Mesodermal cell (in vitro differentiated cells): ENCODE data around the gene OSBPL6.

Source experiments
- H3K27ac ChIP-seq: 2 replicates; pipeline ENCODE4 v1.7.0; 2013; ENCODE audit warnings: mild to moderate bottlenecking, low read depth, low read length, moderate library complexity; ENCODE audit not compliant: severe bottlenecking
- H3K36me3 ChIP-seq: 2 replicates; pipeline ENCODE4 v1.7.1; 2013; ENCODE audit warnings: mild to moderate bottlenecking, low read length, moderate library complexity; ENCODE audit not compliant: control insufficient read depth, insufficient read depth
- H3K4me1 ChIP-seq: one replicate; pipeline ENCODE4 v1.7.1; 2013; ENCODE audit warnings: mild to moderate bottlenecking, low read length; ENCODE audit not compliant: insufficient read depth, control insufficient read depth, poor library complexity, severe bottlenecking
- H3K4me3 ChIP-seq: 2 replicates; pipeline ENCODE4 v1.7.0; 2013; ENCODE audit warnings: low read length, control low read depth, mild to moderate bottlenecking; ENCODE audit not compliant: insufficient read depth, poor library complexity, severe bottlenecking; ENCODE audit errors: extremely low read depth
- H3K9me3 ChIP-seq: 2 replicates; pipeline ENCODE4 v1.7.1; 2013; ENCODE audit warnings: mild to moderate bottlenecking, low read length, moderate library complexity; ENCODE audit not compliant: control insufficient read depth
- WGBS, 2 experiments: methylation state at CpG; one replicate each; pipeline ENCODE4 v1.1.5; 2013; ENCODE audit warnings: missing lambda C conversion rate in 2 of 2; ENCODE audit not compliant: insufficient coverage in 2 of 2; 5-methylcytosine and 5-hydroxymethylcytosine counted together

Gene OSBPL6

DNA sequence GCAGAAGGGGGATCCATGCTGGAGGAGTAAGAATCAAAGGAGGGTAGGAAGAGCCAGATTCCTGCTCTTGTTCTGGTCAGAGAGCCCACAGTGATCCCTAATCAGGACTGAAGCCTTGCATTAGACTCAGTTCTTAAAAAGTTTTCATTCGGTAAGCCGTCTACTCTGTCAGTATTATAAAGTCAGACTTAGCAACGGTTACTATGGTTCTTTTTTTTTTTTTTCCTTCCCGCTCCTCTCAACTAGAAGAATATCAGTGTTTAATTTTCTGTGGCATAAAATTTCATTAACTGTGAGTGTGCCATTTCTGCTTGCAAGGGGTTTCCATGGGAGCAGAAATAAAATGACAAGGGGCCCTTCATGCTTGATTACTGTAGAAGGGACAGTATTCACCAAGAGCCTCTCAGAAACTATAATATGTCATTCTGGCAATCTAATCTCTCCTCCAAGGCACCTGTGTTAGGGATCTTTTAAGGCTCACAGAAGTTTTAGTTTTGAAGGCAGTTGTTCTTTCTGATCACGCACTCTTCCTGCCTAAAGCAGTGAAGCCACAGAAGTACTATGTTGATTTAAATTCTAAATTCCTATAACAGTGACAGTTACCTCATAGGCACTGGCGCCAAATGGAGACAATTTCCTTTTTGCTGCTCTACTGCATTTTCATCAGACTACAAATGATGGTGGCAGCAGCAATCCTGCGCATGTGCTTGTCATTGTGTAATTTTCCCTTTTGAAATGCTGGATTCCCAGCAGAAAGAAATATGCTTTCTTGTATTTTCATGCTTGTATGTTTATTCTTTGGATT, 57.0 kb downstream of the OSBPL6 start:
- Histone ChIP-seq H3K4me3 (no peak overlapping the region), H3K4me1 (peaks cover 7% of the 10 kb centered on the region), H3K27ac (no peak overlapping the region), H3K36me3 (no peaks in the 10 kb centered on the region), H3K9me3 (no peaks in the 10 kb centered on the region)
- WGBS, 2 experiments, result 86 to 100% methylated on average over 3 to 4 of the region's 7 CpGs

DNA sequence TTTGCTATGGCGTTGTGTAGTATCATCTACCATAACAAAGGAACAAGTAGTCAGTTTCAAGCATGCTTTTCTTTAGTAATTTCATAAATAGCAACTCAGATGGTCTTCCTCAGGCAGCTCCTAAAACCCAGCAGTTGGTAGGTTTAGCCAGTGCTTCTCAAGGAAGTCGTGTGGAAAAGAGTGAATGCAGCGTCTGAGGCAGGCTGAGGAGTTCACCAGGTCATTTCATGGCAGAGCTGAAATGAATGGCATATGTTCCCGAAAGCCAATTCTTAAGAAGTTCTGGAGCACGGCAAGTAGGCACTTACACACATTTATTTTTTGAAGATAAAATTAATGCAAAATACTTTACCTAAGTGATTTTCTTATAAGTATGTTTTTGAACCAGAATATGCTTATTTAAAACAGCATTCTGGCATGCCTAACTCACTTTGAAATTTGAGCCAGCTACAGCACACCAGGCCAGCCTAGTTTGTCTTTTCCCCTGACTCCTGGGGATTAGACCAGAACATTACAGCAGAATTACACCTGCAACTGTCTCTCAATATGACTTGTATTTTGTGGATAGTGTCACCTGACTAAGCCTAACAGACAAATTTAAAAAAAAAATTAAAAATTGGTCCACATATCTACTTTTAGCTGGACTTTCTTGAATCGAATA, 62.2 kb downstream of the OSBPL6 start:
- Histone ChIP-seq H3K9me3 (no peaks in the 10 kb centered on the region), H3K4me1 (peaks cover 12% of the 10 kb centered on the region), H3K4me3 (no peak overlapping the region), H3K27ac (no peak overlapping the region), H3K36me3 (no peaks in the 10 kb centered on the region)
- WGBS, 2 experiments, result 52 to 63% methylated on average over 2 to 3 of the region's 6 CpGs

DNA sequence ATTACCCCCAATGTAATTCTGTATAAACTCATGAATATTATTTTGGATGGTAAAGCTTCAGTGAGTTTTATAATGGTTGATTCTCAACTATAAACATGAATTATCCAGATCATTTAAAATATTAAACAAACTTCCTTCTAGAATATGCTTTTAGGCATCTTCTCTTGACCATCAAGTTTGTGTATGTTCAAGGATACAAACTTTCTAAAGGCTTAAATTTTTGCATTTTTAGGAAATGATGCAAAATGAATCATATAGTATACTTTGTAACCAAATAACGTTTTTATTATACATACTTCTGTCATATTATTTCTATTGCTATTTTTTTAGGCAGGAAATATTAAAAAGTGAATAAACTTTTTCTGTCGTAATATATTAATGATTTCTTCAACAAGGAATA, 62.8 kb downstream of the OSBPL6 start:
- no peaks in the 10 kb centered on the region for H3K9me3 ChIP-seq
- no peak overlapping the region for H3K4me3 ChIP-seq
- H3K27ac ChIP-seq, result no peak overlapping the region
- H3K4me1 ChIP-seq, result peaks cover 12% of the 10 kb centered on the region
- WGBS, 2 experiments, result no CpG with 5 or more reads among the region's 2 CpGs
- H3K36me3 ChIP-seq, result no peaks in the 10 kb centered on the region

DNA sequence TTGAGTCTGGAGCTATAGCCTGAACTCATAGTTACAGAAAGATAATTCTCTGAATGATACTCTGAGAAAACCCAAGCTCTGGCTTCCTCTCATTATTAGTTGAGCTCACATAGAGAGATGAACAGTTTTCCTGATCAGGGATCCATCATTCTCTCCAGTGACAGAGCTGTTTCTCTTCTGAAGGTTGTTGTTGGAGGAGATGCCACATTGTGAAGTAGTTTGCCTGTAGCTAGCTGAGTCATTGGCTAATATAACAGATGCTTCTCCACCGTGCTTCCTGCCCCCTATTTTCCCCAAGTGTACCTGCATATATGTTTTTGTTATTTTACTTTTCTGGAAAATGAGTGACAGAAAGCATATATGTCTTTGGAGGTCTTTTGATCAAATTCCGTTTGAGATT, 64.6 kb downstream of the OSBPL6 start:
- Histone ChIP-seq H3K9me3 (no peaks in the 10 kb centered on the region), H3K27ac (no peak overlapping the region), H3K4me3 (no peak overlapping the region), H3K4me1 (peaks cover 12% of the 10 kb centered on the region), H3K36me3 (no peaks in the 10 kb centered on the region)
- 83% methylated on average over 1 of the region's 2 CpGs; no CpG with 5 or more reads in 1 of the 2 experiments for WGBS, 2 experiments

DNA sequence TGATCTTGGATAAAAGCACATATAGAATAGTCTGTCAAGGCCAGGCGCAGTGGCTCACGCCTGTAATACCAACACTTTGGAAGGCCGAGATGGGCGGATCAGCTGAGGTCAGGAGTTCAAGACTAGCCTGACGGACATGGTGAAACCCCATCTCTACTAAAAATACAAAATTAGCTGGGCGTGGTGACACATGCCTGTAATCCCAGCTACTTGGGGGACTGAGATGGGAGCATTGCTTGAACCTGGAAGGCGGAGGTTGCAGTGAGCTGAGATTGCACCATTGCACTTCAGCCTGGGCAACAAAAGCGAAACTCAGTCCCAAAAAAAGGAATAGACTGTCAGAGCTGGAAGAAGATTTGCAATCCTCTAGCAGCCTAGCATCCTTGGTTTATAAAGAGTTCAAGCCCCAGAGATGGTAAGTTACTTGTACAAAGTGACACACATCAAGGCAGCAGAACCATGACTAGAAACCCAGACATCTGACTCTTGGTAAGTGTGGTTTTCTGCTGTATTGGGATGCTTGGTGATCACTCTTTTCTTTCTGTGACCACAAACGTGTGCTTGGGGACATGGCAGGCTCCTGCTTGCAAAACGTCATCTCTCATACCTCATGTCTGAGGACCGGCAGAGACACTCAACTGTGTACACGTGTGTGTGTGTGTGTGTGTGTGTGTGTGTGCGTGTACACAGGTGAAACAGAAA, 69.0 kb downstream of the OSBPL6 start:
- Histone ChIP-seq H3K36me3 (no peaks in the 10 kb centered on the region), H3K4me1 (peaks cover 3% of the 10 kb centered on the region), H3K4me3 (no peak overlapping the region), H3K27ac (no peak overlapping the region), H3K9me3 (no peaks in the 10 kb centered on the region)
- 90 to 97% methylated on average over 8 to 9 of the region's 13 CpGs for WGBS, 2 experiments

DNA sequence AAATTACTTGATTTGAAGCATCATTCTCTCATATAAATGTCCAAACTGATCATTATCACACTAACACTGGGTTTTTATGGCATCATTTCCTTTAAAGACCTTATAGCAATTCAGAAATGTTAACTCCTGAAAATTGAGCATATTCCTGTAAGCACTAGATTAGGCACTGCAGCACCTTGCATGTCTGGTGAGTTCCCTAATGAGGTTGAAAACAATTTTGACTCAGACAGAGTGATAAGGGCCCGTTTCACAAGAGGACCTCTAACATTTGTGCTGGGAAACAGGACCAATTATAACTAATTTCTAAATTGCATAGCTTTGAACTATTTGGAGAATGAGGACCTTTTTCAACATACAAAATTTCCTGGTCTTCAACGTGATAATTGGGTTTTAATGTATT, 69.9 kb downstream of the OSBPL6 start:
- Histone ChIP-seq H3K9me3 (no peaks in the 10 kb centered on the region), H3K4me1 (peaks cover under 1% of the 10 kb centered on the region), H3K27ac (no peak overlapping the region), H3K36me3 (no peaks in the 10 kb centered on the region), H3K4me3 (no peak overlapping the region)
- WGBS, 2 experiments, result 100% methylated on average over 2 of the region's 2 CpGs; no CpG with 5 or more reads in 1 of the 2 experiments

DNA sequence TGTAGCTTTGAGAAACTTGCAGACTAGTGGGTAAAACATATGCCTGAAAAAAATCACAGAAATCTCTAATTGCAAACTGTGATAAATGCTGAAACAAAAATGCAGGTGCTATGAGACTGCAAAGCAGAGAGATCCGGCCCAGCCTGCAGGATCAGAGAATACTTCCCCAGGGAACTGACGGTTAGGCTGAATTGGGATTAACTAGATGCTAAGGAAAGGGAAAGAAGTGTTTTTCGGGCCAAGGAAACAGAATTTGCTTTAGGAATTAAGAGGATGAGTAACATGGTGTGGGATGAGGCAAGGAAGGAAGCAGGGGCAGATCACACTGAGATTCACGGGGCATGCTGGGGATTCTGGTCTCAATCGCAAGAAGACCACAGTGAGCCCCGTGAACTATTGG, 71.5 kb downstream of the OSBPL6 start:
- Histone ChIP-seq H3K27ac (no peak overlapping the region), H3K36me3 (no peaks in the 10 kb centered on the region), H3K4me1 (no peaks in the 10 kb centered on the region), H3K9me3 (no peaks in the 10 kb centered on the region), H3K4me3 (no peak overlapping the region)
- WGBS, 2 experiments, result 87 to 90% methylated on average over 3 to 5 of the region's 6 CpGs

DNA sequence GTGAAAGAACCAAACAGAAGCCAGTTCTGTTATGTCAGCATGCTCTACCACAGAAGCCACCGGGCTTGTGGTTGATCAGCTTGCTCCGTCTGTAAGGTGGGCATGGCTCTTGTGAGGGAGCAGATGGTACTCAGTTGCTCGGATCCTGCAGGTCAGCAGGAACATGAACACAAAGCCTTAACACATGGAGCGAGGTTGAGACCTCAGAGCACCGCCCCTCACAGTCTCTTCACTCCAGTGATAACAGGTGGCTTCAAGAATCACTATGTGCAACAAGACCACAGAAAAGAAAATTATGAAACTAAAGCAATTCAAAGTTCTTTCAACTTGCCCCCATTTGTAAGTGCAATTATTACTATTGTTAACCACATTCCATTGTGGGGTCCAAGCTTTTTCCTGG, 72.1 kb downstream of the OSBPL6 start:
- 100% methylated on average over 1 to 2 of the region's 5 CpGs for WGBS, 2 experiments
- Histone ChIP-seq H3K4me3 (no peak overlapping the region), H3K36me3 (no peaks in the 10 kb centered on the region), H3K9me3 (no peaks in the 10 kb centered on the region), H3K4me1 (no peaks in the 10 kb centered on the region), H3K27ac (no peak overlapping the region)

DNA sequence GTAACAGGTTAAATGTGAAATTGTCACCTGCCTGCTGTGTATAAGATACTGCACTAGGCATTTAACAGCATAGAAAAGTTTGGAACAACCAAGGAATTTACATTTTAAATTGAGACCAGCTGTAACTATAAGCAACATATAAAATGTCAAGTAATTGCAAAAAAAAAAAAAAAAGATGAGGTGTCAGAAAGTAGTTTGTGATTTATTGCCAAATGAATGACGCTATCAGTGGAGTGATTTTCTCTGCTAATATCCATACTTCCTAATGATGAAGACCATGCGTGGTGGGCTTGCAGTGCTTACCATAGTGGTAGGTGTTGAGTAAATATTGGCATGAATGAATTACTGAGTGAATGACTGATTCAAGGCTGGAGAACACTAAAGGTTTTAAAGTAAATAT, 73.3 kb downstream of the OSBPL6 start:
- H3K27ac ChIP-seq, result no peak overlapping the region
- WGBS, 2 experiments, result 80% methylated on average over 2 of the region's 2 CpGs; no CpG with 5 or more reads in 1 of the 2 experiments
- no peaks in the 10 kb centered on the region for H3K36me3 ChIP-seq
- no peak overlapping the region for H3K4me3 ChIP-seq
- H3K9me3 ChIP-seq, result no peaks in the 10 kb centered on the region
- H3K4me1 ChIP-seq, result no peaks in the 10 kb centered on the region

DNA sequence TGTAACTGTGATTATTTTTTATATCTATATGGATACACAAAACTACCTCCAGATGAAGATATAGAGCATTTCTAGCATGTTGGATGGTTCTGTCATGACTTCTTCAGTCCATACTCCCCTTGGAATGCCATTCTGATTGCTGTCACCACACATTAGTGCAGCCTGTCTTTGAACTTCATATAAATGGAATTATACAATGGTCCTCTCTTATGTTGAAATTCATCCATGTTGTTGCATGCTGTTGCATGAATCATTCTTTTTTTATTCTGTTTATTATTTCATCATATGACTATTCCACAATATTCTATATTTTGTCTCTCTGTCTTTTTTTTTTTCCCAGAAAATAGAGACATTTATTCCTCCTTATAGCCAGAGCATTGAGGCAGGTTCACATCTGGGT, 74.1 kb downstream of the OSBPL6 start:
- Histone ChIP-seq H3K4me3 (no peak overlapping the region), H3K4me1 (no peaks in the 10 kb centered on the region), H3K27ac (no peak overlapping the region), H3K9me3 (no peaks in the 10 kb centered on the region), H3K36me3 (no peaks in the 10 kb centered on the region)
